DLD1 (cell line): ENCODE measurements around the gene PRPSAP2.

Experiments used
- in situ Hi-C: cut with HindIII; loops from 2 replicates; pipeline ENCODE4 v1.10.0; 2017; ENCODE audit warnings: low sequenced_read_pairs

The PRPSAP2 gene

DNA sequence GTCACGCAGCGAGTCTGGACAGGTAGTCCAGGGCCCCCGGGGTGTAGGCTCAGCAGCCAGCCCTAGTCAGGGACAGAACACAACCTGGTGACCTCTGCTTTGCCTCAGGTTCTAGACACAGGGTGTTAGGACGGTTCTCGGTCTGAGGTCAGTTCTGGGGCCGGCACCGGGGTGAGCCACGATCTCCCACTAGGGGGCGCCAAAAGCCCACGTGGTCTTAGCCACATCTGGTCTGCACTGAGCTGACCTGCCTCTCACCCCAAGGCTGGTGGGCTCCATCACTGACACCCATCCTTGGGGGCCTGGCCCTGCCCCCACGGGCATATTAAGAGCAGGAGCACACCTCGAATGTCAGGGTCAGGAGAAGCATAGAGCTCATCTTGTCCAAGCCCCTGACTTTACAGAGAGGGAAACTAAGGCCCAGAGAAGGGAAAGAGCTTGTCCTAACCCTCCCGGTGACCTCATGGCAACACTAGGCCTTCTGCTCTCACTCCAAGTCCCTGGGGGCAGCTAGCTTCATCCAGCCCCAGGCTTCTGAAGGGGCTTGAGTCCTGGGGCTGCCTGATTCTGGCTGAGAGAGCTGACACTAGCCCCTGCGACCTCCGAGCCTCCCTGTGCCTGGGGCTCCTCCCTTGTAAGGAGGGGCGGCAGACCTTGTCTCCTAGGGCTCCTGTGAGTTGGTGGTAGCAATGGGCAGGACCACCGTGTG is 103.0 kb downstream of the PRPSAP2 start:
- in situ Hi-C loops = no loop called here

- in situ Hi-C loops = no loop called here
Observed at GRCh38 chr17:18961634-18962493, 103.9 kb downstream of the PRPSAP2 start.

GRCh38 chr17:18962494-18962815 is 104.5 kb downstream of the PRPSAP2 start:
- in situ Hi-C loops = no loop called here

GRCh38 chr17:18963126-18964017 is 105.4 kb downstream of the PRPSAP2 start:
- in situ Hi-C loops = no loop called here

- in situ Hi-C loops = no loop called here
Observed at GRCh38 chr17:18964018-18964351, 106.1 kb downstream of the PRPSAP2 start.

DNA sequence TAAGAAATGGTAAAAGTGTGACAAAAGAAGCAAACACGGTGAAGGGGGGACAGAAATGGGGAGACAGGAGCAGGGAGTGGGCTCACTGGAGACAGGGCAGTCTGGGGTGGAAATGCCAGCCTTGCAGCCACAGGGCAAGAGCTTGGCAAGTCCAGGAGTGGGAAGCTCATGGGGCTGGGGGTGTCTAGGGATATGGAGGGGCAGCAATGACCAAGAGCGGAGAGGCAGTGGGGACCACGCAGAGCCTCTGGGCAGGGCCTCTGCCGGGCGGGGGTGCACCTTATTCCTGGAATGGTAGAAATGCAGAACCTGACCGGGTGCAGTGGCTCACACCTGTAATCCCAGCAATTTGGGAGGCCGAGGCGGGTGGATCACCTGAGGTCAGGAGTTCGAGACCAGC is 106.6 kb downstream of the PRPSAP2 start:
- in situ Hi-C loops = no loop called here

GRCh38 chr17:18965530-18966236 is 107.8 kb downstream of the PRPSAP2 start:
- in situ Hi-C loops = no loop called here

- in situ Hi-C loops = no loop called here
Observed at GRCh38 chr17:18966831-18967624, 109.1 kb downstream of the PRPSAP2 start.

GRCh38 chr17:18967916-18968315 is 110.0 kb downstream of the PRPSAP2 start:
- in situ Hi-C loops = no loop called here

DNA sequence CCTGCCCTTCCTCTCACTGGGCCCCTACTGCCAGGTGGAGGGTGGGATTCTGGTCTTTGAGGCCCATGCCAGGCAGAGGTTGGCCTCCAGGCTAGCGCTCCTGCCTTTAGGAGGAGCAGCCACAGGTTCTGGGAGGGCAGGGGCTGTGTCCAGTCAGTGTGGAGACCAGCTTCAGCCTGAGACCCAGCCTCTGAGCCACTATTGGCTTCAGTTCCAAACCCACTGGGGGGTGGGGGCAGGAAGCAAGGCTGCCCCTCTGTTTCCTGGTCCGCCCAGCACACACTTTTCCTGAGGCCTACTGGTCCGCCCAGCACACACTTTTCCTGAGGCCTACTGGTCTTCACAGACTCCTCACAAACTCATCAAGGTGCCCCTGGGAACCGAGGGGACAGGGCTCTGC is 110.4 kb downstream of the PRPSAP2 start:
- in situ Hi-C loops = no loop called here

- in situ Hi-C loops = no loop called here
Observed at GRCh38 chr17:18968945-18969887, 111.3 kb downstream of the PRPSAP2 start.

DNA sequence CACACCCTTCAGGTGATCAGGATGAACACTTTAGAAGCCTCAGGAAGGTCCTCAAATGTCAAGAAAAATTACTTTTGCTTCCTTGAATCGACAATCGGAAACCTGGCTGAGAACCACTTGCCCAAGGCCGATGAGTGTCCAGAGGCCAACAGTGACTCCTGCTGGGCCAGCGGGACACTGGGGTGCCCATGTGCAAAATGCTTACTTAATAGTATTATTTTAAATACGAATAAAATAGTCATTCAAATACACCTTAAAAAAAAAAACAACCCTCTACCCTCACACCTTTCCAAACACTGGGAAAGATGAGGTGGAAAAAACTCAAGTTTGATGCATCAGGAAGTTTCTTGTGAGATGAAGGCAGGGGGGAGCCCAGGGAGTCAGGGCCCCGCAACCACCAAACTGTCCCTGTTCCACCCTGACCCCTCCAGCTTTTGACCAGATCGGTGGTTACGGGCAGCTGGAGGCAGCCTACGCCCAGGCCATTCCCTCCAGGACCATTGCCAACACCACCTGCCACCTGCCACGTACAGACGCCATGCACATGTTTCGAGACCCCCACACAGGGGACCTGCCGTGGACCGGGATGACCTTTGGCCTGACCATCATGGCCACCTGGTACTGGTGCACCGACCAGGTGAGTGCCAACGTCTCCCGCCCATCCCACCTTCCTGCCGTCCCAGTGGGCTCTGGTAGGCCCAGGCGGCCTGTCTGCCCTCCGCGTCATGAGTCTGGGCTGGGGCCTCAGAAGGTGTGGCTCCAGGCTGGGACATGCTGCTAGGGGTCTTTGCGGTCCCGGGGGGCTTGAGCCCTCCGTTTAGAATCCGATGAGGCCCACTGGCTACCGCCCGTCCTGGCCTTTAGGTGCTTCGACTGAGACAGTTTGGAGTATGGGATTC is 112.9 kb downstream of the PRPSAP2 start:
- in situ Hi-C loops = no loop called here

GRCh38 chr17:18971801-18972200 is 113.9 kb downstream of the PRPSAP2 start:
- in situ Hi-C loops = no loop called here

DNA sequence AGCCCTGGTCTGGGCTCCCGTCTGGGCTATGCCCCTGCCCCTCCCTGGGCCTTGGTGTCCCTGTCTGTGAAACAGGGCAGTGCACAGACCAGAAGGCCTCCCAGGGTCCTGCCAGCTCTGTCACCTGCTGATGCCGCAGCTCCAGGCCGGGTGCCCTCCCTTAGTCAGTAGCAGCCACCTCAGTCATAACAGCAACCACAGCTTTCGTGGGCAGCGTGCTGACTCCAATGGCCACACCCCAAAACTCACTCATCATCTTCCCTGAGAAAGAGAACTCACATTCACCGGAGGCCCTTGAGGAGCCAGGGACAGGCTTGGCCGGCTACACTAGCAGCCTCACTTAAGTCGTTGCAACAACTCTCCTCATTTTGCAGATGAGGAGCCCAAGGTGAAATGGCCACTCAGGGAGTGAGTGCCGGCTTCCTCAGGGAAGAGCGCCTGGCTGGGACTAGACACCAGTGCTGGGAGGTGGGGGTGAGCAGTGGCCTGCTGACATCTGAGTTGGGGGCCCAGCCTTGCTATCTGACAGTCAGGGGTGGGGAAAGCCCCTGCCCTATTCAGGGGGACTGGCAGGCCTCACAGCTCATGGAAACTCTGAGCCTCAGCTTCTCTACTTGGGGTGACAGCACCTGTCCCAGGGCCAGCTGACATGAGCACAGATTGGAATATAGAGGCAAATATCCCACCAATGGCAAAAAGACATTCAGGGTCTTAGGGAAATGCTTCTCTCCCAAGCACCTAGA is 116.6 kb downstream of the PRPSAP2 start:
- in situ Hi-C loops = no loop called here

DNA sequence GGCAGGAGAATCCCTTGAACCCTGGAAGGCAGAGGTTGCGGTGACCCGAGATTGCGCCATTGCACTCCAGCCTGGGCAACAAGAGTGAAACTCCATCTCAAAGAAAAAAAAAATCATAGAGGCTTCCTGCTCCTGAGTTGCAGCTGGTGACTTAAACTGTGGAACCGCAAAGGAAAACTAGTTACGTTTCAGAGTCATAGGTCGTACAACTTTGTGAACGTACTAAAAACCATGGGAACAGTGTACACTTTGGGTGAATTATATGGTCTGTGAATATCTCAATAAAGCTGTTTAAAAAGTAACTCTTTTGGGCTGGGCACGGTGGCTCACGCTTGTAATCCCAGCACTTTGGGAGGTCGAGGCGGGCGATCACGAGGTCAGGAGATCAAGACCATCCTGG is 117.7 kb downstream of the PRPSAP2 start:
- in situ Hi-C loops = no loop called here

GRCh38 chr17:18976201-18976600 is 118.3 kb downstream of the PRPSAP2 start:
- in situ Hi-C loops = no loop called here

GRCh38 chr17:18977021-18977420 is 119.1 kb downstream of the PRPSAP2 start:
- in situ Hi-C loops = no loop called here
